ENCODE results near the gene WBP4. TPM values are rescaled to one million over a fixed set of nuclear protein-coding genes. Genes with fewer than 3 reads are reported as not detected.
A peak's percentile ranks its signal among the peaks of the same experiment; 100 is the strongest.

Gene WBP4
- total and polyA plus RNA-seq, 9 of the 15 experiments (the other 6 are each of a cell fraction or from before 2014, with no cell fraction given): 5.5 to 12.2 (median 7.9) TPM

DNA sequence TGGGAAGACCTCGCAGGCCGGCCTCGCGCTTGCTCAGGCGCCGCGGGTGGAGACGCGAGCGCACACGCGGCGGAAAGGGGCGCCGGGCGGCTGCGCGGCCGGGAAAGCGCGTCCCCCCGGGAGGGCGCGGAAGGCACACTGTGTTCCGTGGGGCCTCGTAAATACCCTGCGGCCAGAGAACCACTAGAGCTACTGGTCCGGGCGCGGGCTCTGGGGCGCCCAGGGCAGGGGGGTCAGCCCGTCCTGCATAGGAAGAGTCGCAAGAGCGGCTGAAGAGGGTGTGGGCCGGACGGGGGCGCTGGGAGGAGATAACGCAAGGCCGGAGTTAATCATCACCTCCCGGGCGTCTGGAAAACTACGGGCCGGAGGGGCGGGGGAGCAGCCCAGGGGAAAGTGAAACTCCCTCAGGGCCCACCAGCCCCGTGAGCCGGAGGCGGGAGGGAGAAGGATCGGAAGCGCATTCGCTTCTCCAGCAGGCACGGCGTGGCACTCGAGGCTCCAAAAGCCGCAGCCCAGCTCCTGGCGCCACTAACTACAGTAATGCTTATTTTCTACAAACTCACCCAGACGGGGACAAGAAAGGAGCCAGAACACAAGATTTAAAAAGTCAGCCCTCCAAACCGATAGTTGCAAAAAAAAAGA lies 1.1 kb upstream of the WBP4 start (continued):
- TF ChIP-seq PHB (CRISPR knock-in tag; IDR thresholded peaks at IDR 0.05) (no peak), ZNF134 (CRISPR knock-in tag; conservative IDR thresholded peaks at IDR 0.05) (no peak), U2AF2 (optimal IDR thresholded peaks at IDR 0.05; ENCODE audit: low read depth, low read length) (no peak), ZNF175 (CRISPR knock-in tag; IDR thresholded peaks at IDR 0.05; ENCODE audit: low read depth) (0 out of 2 replicates have a peak, but pooled peaks have one; percentile 26), YBX1 (IDR thresholded peaks at IDR 0.05) (no peak), MYC (IDR thresholded peaks at IDR 0.05; ENCODE audit: low read depth, low read length) (no peak), MYC (CRISPR knock-in tag; IDR thresholded peaks at IDR 0.05; ENCODE audit: borderline replicate concordance, low read depth) (no peak), SMARCB1 (IDR thresholded peaks at IDR 0.05; ENCODE audit: insufficient read length, low read depth) (no peak), NFRKB (IDR thresholded peaks at IDR 0.05; ENCODE audit: low read depth) (no peak), ZNF778 (CRISPR knock-in tag; IDR thresholded peaks at IDR 0.05) (no peak), MAFG (tag; conservative IDR thresholded peaks at IDR 0.05) (no peak), HDAC2 (IDR thresholded peaks at IDR 0.05) (no peak), ZNF146 (CRISPR knock-in tag; IDR thresholded peaks at IDR 0.05; ENCODE audit: unreplicated experiment) (no peak), DMBX1 (CRISPR knock-in tag; IDR thresholded peaks at IDR 0.05; ENCODE audit: borderline replicate concordance) (no peak), ZNF140 (CRISPR knock-in tag; IDR thresholded peaks at IDR 0.05) (no peak), MCM3 (IDR thresholded peaks at IDR 0.05) (no peak)
- TF ChIP-seq, protein P1, sequence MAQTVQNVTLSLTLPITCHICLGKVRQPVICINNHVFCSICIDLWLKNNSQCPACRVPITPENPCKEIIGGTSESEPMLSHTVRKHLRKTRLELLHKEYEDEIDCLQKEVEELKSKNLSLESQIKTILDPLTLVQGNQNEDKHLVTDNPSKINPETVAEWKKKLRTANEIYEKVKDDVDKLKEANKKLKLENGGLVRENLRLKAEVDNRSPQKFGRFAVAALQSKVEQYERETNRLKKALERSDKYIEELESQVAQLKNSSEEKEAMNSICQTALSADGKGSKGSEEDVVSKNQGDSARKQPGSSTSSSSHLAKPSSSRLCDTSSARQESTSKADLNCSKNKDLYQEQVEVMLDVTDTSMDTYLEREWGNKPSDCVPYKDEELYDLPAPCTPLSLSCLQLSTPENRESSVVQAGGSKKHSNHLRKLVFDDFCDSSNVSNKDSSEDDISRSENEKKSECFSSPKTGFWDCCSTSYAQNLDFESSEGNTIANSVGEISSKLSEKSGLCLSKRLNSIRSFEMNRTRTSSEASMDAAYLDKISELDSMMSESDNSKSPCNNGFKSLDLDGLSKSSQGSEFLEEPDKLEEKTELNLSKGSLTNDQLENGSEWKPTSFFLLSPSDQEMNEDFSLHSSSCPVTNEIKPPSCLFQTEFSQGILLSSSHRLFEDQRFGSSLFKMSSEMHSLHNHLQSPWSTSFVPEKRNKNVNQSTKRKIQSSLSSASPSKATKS (CRISPR knock-in tag; IDR thresholded peaks at IDR 0.05): no peak
- TF ChIP-seq, protein P2, sequence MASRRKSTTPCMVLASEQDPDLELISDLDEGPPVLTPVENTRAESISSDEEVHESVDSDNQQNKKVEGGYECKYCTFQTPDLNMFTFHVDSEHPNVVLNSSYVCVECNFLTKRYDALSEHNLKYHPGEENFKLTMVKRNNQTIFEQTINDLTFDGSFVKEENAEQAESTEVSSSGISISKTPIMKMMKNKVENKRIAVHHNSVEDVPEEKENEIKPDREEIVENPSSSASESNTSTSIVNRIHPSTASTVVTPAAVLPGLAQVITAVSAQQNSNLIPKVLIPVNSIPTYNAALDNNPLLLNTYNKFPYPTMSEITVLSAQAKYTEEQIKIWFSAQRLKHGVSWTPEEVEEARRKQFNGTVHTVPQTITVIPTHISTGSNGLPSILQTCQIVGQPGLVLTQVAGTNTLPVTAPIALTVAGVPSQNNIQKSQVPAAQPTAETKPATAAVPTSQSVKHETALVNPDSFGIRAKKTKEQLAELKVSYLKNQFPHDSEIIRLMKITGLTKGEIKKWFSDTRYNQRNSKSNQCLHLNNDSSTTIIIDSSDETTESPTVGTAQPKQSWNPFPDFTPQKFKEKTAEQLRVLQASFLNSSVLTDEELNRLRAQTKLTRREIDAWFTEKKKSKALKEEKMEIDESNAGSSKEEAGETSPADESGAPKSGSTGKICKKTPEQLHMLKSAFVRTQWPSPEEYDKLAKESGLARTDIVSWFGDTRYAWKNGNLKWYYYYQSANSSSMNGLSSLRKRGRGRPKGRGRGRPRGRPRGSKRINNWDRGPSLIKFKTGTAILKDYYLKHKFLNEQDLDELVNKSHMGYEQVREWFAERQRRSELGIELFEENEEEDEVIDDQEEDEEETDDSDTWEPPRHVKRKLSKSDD (conservative IDR thresholded peaks at IDR 0.05; ENCODE audit: low read length): no peak
- TF ChIP-seq, protein P3, sequence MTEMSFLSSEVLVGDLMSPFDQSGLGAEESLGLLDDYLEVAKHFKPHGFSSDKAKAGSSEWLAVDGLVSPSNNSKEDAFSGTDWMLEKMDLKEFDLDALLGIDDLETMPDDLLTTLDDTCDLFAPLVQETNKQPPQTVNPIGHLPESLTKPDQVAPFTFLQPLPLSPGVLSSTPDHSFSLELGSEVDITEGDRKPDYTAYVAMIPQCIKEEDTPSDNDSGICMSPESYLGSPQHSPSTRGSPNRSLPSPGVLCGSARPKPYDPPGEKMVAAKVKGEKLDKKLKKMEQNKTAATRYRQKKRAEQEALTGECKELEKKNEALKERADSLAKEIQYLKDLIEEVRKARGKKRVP (CRISPR knock-in tag; IDR thresholded peaks at IDR 0.05): no peak
- TF ChIP-seq, protein P4, sequence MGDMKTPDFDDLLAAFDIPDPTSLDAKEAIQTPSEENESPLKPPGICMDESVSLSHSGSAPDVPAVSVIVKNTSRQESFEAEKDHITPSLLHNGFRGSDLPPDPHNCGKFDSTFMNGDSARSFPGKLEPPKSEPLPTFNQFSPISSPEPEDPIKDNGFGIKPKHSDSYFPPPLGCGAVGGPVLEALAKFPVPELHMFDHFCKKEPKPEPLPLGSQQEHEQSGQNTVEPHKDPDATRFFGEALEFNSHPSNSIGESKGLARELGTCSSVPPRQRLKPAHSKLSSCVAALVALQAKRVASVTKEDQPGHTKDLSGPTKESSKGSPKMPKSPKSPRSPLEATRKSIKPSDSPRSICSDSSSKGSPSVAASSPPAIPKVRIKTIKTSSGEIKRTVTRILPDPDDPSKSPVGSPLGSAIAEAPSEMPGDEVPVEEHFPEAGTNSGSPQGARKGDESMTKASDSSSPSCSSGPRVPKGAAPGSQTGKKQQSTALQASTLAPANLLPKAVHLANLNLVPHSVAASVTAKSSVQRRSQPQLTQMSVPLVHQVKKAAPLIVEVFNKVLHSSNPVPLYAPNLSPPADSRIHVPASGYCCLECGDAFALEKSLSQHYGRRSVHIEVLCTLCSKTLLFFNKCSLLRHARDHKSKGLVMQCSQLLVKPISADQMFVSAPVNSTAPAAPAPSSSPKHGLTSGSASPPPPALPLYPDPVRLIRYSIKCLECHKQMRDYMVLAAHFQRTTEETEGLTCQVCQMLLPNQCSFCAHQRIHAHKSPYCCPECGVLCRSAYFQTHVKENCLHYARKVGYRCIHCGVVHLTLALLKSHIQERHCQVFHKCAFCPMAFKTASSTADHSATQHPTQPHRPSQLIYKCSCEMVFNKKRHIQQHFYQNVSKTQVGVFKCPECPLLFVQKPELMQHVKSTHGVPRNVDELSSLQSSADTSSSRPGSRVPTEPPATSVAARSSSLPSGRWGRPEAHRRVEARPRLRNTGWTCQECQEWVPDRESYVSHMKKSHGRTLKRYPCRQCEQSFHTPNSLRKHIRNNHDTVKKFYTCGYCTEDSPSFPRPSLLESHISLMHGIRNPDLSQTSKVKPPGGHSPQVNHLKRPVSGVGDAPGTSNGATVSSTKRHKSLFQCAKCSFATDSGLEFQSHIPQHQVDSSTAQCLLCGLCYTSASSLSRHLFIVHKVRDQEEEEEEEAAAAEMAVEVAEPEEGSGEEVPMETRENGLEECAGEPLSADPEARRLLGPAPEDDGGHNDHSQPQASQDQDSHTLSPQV (IDR thresholded peaks at IDR 0.05): peak; percentile 58; the same call in 1 of the 2 replicates

All from K562 (cell line).